Kidney epithelial cell (primary cell): ENCODE data around the gene RPS17. TPM values are rescaled to one million over a fixed set of nuclear protein-coding genes. Genes with fewer than 3 reads are reported as not detected.
A peak's percentile ranks its signal among the peaks of the same experiment; 100 is the strongest.

Experiments
- DNase-seq: peaks from one replicate; pipeline ENCODE4 v3.0.0-alpha.2; 2010; ENCODE audit warnings: low read depth
- H3K27me3 ChIP-seq: 2 replicates; pipeline ENCODE4 v1.6.0; 2011; ENCODE audit warnings: low read length; ENCODE audit not compliant: control insufficient read depth, insufficient read depth
- H3K36me3 ChIP-seq: 2 replicates; pipeline ENCODE4 v1.5.1; 2011; ENCODE audit warnings: low read length; ENCODE audit not compliant: control insufficient read depth, insufficient read depth
- H3K4me3 ChIP-seq: 2 replicates; pipeline ENCODE4 v1.5.1; 2011; ENCODE audit warnings: low read depth, mild to moderate bottlenecking, control low read depth, low read length
- total RNA-seq: library from RNA; depleted of rRNA; stranded (reverse); fragments of >200 nt; gene quantifications from 2 replicates; pipeline ENCODE4 v1.2.3, GENCODE V29; 2015
- TF ChIP-seq, protein P1 (sequence below): IDR thresholded peaks from 2 replicates; pipeline ENCODE4 v1.5.1; 2011; ENCODE audit warnings: mild to moderate bottlenecking, moderate library complexity, low read length, control low read depth, inconsistent platforms; ENCODE audit not compliant: insufficient read depth, poor library complexity, severe bottlenecking

The RPS17 gene
- total RNA-seq, 1 donor from 2014 or later, result 5,590 TPM

DNA sequence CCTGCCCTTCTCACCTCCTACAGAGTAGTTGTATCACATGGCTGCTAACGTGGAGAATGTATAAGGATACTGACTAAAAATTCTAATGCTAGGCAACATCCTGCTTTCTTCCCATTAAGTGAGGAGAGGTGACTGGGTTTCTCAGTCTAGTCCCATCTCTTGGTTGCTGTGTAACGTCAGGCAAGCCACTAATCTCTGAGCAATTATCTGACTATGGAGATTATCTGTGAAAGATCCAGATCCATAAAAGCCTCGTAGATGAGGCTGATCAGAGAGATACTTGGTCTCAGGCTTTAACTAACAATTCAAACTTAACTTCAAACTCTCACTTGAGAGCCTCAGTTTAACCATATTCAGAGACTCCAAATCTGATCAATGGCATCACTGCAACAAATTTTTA is 4.7 kb upstream of the RPS17 start:
- no peak for DNase-seq
- TF ChIP-seq, protein P1, sequence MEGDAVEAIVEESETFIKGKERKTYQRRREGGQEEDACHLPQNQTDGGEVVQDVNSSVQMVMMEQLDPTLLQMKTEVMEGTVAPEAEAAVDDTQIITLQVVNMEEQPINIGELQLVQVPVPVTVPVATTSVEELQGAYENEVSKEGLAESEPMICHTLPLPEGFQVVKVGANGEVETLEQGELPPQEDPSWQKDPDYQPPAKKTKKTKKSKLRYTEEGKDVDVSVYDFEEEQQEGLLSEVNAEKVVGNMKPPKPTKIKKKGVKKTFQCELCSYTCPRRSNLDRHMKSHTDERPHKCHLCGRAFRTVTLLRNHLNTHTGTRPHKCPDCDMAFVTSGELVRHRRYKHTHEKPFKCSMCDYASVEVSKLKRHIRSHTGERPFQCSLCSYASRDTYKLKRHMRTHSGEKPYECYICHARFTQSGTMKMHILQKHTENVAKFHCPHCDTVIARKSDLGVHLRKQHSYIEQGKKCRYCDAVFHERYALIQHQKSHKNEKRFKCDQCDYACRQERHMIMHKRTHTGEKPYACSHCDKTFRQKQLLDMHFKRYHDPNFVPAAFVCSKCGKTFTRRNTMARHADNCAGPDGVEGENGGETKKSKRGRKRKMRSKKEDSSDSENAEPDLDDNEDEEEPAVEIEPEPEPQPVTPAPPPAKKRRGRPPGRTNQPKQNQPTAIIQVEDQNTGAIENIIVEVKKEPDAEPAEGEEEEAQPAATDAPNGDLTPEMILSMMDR, result no peak
- no peak overlapping the region for H3K4me3 ChIP-seq
- H3K27me3 ChIP-seq, result peaks cover 4% of the 10 kb centered on the region
- H3K36me3 ChIP-seq, result no peaks in the 10 kb centered on the region

DNA sequence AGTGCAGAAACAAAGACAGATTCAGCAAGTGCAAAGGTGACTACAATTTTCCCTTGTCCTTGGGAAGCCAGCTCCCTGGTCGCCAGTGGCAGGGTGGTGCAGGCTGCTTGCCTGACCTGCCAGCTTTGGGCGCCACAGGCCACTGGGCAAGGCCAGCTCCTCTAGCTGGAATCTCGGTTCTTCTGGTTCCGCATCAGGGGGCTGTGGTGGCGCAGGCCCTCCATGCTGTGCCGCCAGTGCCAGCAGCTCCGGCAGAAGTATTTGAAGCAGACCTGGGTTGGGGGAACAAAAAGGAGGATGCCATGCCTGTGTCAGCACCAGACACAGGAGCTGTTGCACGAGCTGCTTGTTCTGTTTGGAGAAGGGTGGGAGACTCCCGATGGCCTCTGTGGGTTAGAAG is 4.2 kb upstream of the RPS17 start:
- Histone ChIP-seq H3K36me3 (no peaks in the 10 kb centered on the region), H3K27me3 (peaks cover 4% of the 10 kb centered on the region), H3K4me3 (no peak overlapping the region)
- TF ChIP-seq, protein P1, result no peak
- no peak for DNase-seq

DNA sequence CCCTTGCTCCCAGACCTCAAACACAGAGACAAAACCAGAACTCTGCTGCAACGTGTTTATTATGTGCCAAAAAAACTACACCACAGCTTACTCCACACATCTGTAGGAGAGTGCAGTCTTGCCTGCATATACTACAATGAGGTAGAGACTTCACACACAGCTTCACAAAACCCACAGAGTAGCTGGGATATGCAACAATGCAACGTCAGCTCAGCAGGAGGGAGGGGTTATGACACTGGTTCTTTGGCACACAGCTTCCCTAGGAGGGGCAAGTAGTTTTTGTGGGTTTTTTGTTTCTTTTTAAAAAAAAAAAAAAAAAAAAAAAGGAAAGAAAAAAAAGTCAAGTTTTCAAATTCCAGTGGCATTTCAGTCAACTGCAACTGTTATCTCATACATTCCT is 2.9 kb upstream of the RPS17 start:
- Histone ChIP-seq H3K36me3 (peaks cover 2% of the 10 kb centered on the region), H3K4me3 (no peak overlapping the region), H3K27me3 (peaks cover 4% of the 10 kb centered on the region)
- TF ChIP-seq, protein P1, result no peak
- no peak for DNase-seq

DNA sequence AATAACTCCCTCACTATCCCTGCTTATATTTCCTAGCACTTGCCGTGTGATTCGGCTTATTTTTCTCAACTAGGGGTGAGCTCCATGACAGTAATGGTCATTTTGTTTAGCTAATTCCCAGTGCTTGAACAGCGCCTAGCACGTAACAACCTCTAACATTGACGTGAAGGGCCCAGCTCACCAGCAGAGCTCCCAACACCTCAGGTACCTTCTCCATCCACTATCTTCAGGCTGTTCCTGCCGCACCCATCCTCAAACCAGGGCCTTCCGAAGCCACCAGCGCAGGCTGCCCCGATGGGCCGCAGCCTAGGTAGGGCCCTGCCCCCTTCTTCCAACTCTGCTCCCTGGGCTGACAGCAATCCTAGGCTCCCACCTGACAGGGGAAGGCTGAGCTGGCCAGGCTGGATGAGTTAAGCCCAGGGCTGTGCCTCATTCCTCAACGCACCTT is 751 bp upstream of the RPS17 start:
- TF ChIP-seq, protein P1, result no peak
- no peak for DNase-seq
- Histone ChIP-seq H3K4me3 (peak overlapping the region; percentile 67), H3K36me3 (peaks cover 7% of the 10 kb centered on the region), H3K27me3 (peaks cover 4% of the 10 kb centered on the region)

DNA sequence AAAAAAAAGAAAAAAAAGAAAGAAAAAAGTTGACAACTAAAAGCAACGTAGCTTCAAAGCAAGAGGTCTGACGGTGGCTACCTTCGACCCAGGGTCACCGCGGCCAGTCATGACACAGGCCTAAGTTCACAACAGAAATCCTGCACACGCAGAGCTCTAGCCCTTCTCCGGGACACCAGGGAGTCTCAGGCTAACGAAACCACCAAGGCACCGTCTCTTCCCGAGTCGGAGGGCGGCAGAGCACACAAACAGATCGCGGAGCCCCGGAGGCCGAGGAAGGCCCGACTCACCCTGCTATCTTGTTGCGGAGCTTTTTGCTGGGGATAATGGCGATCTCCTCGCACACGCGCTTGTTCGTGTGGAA is 584 bp downstream of the RPS17 start:
- no peak for DNase-seq
- peaks cover 7% of the 10 kb centered on the region for H3K36me3 ChIP-seq
- peak overlapping the region; percentile 67 for H3K4me3 ChIP-seq
- TF ChIP-seq, protein P1, result no peak
- H3K27me3 ChIP-seq, result peaks cover 4% of the 10 kb centered on the region

DNA sequence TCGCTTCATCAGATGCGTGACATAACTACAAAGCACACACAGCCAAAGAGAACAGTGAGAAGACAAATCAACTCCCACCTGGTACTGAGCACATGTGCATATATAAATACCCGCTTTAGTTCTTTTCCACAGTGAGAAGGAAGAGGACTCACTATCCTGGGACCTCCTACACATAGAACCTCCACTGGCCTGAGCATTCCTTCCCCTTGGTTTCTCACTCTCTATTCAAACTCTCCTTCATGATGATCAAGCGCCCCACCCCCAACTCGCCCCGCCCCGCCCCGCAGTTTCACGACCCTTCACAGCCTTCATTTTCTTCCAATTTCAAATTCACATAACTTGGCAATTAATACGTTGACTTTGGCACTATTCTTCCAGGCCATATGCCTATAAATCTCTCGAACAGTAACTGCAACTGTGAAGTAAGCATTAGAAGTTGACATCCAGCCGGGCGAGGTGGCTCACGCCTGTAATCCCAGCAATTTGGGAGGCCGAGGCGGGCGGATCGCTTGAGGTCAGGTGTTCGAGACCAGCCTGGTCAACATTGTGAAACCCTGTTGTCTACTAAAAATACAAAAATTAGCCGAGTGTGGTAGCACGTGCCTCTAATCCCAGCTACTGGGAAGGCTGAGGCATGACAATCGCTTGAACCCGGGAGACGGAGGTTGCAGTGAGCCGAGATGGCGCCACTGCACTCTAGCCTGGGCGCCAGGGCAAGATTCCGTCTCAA is 1.1 kb downstream of the RPS17 start:
- no peak for DNase-seq
- peaks cover 7% of the 10 kb centered on the region for H3K36me3 ChIP-seq
- H3K4me3 ChIP-seq, result peak overlapping the region; percentile 67

More for the DNA sequence above, 1.1 kb downstream of the RPS17 start:
- TF ChIP-seq, protein P1, result no peak
- H3K27me3 ChIP-seq, result no peaks in the 10 kb centered on the region
